Skeletal muscle cell (primary cell): Measurements from ENCODE around the gene ACSM3.
A peak's percentile ranks its signal among the peaks of the same experiment; 100 is the strongest.
"Not testable (repeated sequence)": the region's sequence is repeated elsewhere in the genome, so short reads cannot be mapped to it uniquely, and the experiment has no call there.

ENCODE experiments used
- DNase-seq: peaks from one replicate; pipeline ENCODE4 v3.0.0-alpha.2; 2010; ENCODE audit warnings: low read depth
- H3K4me3 ChIP-seq: 2 replicates; pipeline ENCODE4 v1.5.1; 2011; ENCODE audit warnings: low read depth, mild to moderate bottlenecking, control low read depth, low read length, moderate library complexity

ACSM3 gene

DNA sequence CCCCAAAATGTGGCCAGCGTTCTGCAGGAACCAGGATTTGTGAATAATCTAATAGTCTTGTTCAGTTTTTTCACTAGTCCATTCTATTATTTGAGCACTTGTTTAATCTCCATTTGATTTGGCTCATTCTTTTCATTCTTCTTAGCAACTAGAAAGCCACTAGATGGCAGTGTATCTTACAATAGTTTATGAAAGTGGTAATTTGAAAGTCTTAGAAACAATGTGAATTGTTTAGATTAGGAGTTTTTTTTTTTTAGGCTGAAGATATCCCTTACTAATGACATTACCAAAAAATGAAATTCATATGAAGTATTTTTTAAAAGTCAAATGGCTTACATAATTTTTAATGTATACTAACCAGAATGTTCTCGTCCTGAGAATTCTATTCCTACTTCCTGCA, 35.8 kb downstream of the ACSM3 start:
- DNase-seq: no peak

GRCh38 chr16:20801278-20801677, 37.5 kb downstream of the ACSM3 start:
- DNase-seq: no peak
- no peak overlapping the region for H3K4me3 ChIP-seq

More for the DNA sequence above, 35.8 kb downstream of the ACSM3 start:
- no peak overlapping the region for H3K4me3 ChIP-seq

DNA sequence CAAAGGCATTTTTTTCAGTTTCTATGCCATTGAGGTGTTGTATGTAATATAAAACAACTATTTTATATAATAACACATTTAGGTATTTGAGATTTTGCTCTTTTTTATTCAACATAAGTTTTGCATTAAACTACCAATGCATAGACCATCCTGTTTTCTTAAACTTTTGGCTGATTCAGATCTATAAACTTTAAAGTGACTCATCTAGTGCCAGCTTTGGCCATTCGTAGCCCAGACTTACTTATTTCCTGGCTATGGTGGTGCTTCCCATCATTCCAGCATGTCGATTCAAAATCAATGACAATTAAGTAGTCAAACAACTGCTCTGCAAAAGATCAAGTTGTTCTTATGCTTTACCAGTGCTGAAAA, 39.4 kb downstream of the ACSM3 start:
- DNase-seq: no peak
- no peak overlapping the region for H3K4me3 ChIP-seq

DNA sequence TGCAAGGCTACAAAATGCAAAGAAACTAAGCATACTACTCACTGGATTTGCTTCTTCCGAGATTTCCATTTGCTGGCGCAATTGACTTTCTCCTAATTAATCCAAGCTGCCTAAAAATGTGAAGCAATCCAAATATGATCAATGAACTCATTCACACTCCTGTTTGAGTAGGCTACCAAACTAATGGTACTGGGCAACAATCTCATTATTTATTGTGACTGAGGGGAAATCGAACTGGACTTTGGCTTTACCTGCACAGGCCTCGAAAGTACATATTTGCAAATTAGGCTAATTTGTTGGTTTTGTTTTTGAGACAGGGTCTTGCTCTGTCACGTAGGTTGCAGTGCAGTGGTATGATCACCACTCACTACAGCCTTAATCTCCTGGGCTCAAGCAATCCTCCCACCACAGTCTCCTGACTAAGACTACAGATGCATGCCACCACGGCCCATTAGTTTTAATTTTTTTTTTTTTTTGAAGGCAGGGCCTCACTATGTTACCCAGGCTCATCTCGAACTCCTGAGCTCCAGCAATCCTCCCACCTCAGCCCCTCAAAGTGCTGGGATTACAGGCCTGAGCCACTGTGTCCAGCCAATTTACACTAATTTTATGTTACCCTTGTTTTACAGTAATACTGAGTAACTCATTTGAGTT, 39.9 kb downstream of the ACSM3 start:
- no peak for DNase-seq
- H3K4me3 ChIP-seq: no peak overlapping the region

DNA sequence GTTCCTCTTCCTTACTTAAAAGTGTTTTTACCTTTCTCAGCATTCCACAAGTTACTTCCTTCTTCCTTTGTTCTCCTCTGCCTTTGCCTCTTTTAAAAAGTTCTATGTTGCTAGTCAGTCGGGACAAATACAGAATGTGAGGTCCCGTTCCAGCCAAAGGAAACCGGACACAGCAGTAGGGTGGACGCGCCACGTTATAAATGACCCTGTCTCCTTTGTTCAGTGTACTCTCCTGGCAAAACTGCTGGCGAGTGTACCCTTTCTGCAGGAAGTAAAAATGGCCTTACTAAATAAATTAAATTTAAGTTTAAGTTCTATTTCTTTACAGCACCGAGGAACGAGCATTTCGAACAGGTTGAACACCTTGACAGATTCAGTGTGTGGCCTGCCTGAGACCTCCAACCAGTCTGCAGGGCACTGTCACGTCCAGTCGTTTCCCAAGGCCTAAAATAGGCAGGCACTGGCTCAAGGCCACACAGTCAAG, 41.9 kb downstream of the ACSM3 start:
- H3K4me3 ChIP-seq: peak overlapping the region; percentile 79
- DNase-seq: not testable (repeated sequence)

GRCh38 chr16:20806168-20807050, 42.6 kb downstream of the ACSM3 start, which contains the start of the genes ERI2 and REXO5:
TSS of gene ERI2 (minus strand) at chr16:20806472. CDS start at chr16:20806430, 42 bp downstream.
TSS of gene REXO5 (plus strand) at chr16:20806527. CDS start at chr16:20806954, 427 bp downstream.
- peak within 1 kb of the TSS; percentile 79 for H3K4me3 ChIP-seq
- DNase-seq: peak; percentile 80

GRCh38 chr16:20807862-20808261, 44.0 kb downstream of the ACSM3 start:
- DNase-seq: no peak
- no peak overlapping the region for H3K4me3 ChIP-seq

GRCh38 chr16:20811889-20812439, 48.1 kb downstream of the ACSM3 start:
- no peak overlapping the region for H3K4me3 ChIP-seq
- DNase-seq: no peak

DNA sequence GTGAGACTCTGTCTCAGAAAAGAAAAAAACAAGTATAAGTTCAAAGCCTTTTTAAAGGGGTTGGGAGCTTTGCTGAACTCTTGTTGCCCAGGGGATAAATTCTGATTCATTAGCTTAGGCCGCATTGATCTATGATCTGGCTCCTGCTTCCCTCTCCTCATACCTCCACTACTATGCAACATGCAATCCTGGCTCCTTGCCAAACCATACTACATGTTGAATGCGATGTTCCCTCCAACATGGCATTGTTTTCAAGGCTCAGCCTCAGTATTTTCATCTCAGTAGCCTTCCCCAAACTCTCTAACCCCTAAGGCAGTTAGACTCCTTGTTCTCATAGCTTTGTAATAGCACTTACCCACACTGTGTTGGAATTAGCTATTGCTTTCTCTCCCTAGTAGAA, 48.7 kb downstream of the ACSM3 start:
- no peak overlapping the region for H3K4me3 ChIP-seq
- DNase-seq: no peak

DNA sequence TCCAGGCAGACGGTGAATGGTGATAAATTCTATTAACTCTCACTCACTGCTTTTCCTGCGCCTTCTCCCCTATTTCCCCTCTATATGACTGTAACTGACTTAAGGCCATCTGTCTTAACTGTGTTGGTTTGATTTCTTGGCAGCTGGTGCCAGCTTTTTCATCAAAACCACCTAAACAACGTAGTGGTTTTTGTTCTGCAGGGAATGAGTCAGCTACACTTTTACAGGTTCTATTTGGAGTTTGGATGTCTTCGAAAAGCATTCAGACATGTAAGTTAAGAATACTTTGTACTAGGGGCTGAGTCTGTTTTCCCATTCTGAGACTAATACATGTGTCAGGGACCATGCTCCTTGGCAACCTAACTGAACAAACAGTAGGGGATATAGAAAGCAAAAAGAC, 51.0 kb downstream of the ACSM3 start:
- no peak for DNase-seq
- no peak overlapping the region for H3K4me3 ChIP-seq

DNA sequence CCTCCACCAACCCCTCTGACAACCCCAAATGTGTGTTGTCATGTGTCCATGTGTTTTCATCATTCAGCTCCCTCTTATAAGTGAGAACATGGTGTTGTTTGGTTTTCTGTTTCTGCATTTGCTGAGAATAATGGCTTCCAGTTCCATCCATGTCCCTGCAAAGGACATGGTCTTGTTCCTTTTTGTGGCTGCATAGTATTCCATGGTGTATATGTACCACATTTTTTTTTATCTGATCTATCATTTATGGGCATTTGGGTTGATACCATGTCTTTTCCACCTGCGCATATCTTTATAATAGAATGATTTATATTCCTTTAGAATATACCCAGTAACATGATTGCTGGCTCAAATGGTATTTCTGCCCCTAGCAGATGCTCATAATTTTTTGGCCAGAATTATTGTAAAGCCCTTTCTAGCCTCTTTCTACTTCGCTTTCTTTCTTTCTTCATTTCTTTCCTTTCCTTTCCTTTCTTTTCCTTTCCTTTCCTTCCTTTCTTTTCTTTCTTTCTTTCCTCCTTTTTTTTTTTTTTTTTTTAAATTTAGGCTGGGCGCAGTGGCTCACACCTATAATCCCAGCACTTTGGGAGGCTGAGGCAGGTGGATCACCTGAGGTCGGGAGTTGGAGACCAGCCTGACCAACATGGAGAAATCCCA, 55.2 kb downstream of the ACSM3 start:
- no peak for DNase-seq
- no peak overlapping the region for H3K4me3 ChIP-seq

DNA sequence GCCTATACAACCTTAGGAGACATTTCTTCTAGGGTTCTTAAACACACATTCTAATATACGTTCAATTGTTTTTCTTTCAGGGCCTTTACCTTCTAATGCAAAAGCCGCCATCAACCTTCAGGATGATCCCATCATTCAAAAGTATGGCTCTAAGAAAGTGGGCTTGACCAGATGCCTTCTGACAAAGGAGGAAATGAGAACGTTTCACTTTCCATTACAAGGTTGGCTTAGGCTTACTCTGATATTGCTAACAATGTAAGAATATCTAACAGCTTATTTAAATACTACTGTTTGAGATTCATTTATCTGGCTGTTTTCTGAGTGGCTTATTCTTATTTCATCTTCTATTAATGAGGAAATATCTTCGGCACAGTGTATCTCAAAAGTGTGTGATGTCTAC, 57.9 kb downstream of the ACSM3 start:
- DNase-seq: no peak
- no peak overlapping the region for H3K4me3 ChIP-seq

DNA sequence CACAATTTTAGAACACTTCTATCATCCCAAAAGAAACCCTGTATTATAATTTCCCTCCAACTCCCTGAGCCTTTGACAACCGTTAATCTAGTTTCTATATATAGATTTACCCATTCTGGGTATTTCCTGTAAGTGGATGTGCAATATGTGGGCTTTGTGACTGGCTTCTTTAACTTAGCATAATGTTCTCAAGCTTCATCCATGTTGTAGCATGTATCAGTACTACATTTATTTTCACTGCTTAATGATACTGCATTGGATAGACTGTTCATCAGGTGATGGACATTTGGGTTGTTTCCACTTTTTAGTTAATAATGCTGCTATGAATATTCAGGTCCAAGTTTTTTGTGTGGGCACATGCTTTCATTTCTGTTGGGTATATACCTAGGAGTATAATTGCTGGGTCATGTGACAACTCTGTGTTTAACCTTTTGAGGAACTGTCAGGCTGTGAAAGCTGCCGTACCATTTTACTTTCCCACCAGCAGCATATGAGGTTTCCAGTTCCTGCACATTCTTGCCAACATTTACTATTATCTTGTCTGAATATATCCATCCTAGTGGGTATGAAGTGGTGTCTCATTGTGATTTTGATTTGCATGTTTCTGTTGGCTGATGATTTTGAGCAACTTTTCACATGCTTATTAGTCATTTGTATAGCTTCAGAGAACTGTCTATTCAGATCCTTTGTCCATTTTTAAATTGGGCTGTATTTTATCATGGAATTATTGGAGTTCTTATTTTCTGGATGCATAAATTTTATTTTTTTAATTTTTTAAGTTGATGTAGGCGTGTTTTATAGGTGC, 58.9 kb downstream of the ACSM3 start:
- no peak overlapping the region for H3K4me3 ChIP-seq
- DNase-seq: no peak

- DNase-seq: no peak
- no peak overlapping the region for H3K4me3 ChIP-seq
Observed at GRCh38 chr16:20826039-20826566, 62.3 kb downstream of the ACSM3 start.

- no peak for DNase-seq
- H3K4me3 ChIP-seq: no peak overlapping the region
Observed at GRCh38 chr16:20829536-20829935, 65.7 kb downstream of the ACSM3 start.

DNA sequence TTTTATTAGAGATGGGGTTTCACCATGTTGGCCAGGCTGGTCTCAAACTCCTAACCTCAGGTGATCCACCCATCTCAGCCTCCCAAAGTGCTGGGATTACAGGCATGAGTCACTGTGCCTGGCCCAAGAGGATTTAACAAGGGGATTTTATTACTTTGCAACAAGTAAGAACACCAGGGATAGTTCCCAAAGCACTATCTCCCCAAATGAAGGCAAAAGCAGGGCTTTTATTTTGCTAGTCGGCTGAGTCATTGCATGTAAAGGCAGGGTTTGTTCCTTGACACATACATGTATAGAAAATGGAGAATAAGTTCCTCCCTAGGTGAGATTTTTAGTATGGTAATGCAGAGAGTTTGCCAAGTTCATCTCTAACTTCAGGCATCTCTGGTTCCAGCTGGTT, 66.6 kb downstream of the ACSM3 start:
- no peak overlapping the region for H3K4me3 ChIP-seq
- no peak for DNase-seq

- H3K4me3 ChIP-seq: no peak overlapping the region
- DNase-seq: no peak
Observed at GRCh38 chr16:20833086-20833485, 69.3 kb downstream of the ACSM3 start.

DNA sequence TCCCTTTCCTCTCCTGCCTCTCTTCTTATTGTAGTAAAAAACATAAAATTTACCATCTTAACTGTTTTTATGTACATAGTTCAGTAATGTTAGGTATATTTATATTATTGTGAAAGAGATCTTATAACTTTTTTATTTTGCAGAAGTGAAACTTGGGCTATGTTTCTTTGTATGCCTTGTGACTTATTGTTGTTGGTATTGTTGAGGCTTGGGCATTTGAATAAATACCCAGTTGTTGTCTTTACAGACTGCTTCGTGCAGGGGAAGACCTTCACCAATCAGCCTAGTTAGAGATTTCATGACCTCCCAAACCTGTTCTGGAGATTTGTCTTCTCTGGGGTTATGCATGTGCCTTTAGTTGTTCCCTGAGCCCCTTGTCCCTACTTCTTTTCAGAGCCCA, 74.4 kb downstream of the ACSM3 start:
- no peak overlapping the region for H3K4me3 ChIP-seq
- DNase-seq: no peak

DNA sequence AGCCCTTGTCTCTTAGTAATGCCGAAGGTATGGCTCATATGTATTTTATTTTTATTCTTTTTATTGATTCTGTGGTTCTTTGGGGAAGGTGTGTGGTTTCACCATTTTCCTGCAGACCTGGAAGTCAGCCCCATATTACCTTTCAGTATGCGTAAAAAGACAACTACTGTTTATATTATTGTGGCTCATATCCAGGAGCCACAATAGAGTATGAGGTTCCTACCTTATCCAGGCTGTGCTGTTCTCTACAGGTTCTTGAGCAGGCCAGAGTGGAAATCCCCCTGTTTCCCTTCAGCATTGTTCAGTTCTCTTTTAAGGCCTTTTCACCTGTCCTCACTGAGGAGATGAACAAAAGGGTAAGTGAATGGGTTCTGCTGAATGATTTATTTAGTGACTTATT, 75.7 kb downstream of the ACSM3 start:
- H3K4me3 ChIP-seq: no peak overlapping the region
- no peak for DNase-seq
